ENCODE results near the gene DLG2.

GRCh38 chr11:84958295-84958694, 668.8 kb downstream of the DLG2 start:
- TF ChIP-seq POLR2A (IDR thresholded peaks at IDR 0.05) = no peak
- TF ChIP-seq CTCF (IDR thresholded peaks at IDR 0.05) = no peak
- TF ChIP-seq EP300 (IDR thresholded peaks at IDR 0.05) = no peak

Data from tibial nerve (tissue), 4 donors.